NCI-H146 treated with DMSO at 0.1 percent for 48 hours (cell line): ENCODE data around the gene BBS1.
A peak's percentile ranks its signal among the peaks of the same experiment; 100 is the strongest.
"Not testable (repeated sequence)": the region's sequence is repeated elsewhere in the genome, so short reads cannot be mapped to it uniquely, and the experiment has no call there.

Experiments
- DNase-seq: peaks from one replicate; lab custom pipeline; 2025; ENCODE audit not compliant: unreplicated experiment; lab: John Stamatoyannopoulos, UW

The BBS1 gene

GRCh38 chr11:66569076-66569475 is 58.6 kb downstream of the BBS1 start:
- DNase-seq: no peak

DNA sequence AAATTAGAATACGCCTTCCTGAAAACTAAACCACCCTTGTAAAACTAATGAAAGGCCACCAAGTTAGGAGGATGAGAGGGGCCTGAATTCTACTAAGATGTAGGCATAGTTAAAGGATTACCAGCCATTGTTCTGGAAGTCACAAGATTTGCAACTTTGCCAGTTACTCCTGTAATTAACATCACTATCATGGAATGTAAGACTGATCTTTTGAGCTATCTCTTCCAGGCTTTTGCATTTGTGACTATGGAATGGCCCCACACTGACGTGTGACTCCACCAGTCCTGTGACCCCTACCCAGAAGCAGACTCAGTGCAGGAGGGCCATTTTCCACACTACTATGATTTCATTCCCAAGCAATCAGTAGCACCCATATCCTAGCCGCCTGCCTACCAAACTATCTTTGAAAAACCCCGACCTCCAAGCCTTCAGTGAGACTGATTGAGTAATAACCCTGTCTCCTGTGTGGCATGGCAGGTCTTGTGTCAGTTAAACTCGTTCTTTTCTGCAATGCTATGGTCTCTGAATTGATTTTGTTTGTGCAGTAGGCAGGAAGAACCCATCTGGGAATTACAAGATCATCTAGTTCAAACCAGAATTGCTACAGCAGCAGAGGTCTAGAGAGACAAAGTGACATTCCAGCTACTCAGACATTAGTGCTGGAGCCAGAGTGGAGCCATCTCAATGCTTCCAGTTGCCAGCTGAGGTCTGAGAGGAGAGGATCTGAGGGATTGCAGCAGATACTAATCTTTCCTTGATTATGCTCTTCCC is 59.8 kb downstream of the BBS1 start:
- no peak for DNase-seq

GRCh38 chr11:66570850-66571180 is 60.4 kb downstream of the BBS1 start:
- DNase-seq: no peak

DNA sequence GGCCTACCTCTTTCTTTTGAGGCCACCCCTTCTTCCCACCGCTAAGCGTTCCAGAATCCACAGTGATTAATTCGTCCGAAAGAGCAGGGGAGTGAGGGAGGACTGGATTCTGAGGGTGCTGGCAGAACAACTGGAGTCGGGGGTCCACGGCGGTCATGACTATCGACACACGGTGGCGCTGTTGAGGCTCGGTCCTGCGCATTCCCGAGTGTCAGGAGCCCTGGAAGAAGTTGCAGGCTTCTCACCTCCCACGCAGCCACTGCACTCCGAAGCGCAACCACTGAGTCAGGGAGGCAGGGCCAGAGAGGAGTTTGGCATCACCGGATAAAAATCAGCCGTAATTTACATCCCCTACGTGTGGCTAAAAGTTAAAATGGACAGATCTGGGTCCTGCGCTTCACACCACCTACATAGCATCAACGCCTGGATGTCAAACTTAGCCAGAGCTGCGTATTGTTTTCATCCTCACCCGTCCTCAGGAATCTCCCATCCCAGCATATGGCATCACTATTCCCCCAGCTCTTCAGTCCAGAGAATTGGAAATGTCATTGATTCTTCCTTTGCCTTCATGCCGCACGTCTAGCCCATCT is 68.7 kb downstream of the BBS1 start:
- DNase-seq: peak; percentile 32

GRCh38 chr11:66580803-66581202 is 70.4 kb downstream of the BBS1 start:
- no peak for DNase-seq

DNA sequence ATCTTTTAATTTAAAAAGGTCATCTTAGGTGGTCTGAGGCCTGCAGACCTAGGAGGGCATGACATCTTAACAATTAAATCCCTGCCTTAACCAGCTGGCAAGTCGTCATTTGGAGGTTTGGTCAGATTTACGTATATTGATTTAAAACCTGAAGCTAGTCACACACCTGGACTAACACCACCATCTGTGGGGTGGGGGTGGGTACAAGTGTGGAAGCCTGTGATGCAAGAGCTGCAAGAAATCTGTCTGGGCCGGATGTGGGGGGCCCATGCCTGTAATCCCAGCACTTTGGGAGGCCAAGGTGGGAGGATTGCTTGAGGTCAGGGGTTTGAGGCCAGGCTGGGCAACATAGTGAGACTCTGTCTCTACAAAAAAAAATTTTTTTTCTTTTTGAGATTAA is 70.8 kb downstream of the BBS1 start:
- no peak for DNase-seq

DNA sequence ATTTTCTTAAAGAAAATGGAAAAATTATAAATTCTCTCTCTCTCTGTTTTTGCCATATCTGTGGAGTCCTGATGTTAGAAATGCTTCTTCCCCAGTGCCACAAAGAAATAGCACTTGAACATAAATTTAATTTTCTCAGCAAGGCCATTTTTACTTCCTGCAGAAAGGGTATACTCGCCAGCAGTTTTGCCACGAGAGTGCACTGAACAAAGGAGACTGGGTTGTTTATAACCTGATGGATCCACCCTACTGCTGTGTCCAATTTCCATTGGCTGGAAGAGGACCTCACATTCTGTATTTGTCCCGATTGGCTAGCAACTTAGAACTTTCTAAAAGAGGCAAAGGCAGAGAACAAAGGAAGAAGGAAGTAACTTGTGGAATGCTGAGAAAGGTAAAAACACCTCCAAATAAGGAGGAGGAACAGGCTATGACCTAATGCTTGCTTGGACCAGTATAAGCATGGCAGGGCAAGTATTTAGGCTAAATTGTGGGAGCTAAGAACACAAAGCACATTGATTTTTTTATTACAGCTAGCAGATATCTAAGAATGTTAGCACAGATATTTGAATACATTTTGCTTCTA is 72.2 kb downstream of the BBS1 start:
- not testable (repeated sequence) for DNase-seq
